GM23248 (cell line): Measurements from ENCODE around the gene CA14.

Source experiments
- EZH2 ChIP-seq: fragments of 200-600 bp; sonication (generic); IDR thresholded peaks from 2 replicates; pipeline ENCODE4 v1.6.1; 2018; ENCODE audit warnings: antibody characterized with exemption, mild to moderate bottlenecking; ENCODE audit not compliant: insufficient read depth, poor library complexity, severe bottlenecking
- EZH2phosphoT487 ChIP-seq: fragments of 200-600 bp; sonication (generic); IDR thresholded peaks from 2 replicates; pipeline ENCODE4 v1.6.1; 2018; ENCODE audit warnings: antibody characterized with exemption, moderate library complexity, mild to moderate bottlenecking, low read depth; ENCODE audit not compliant: insufficient read depth

- TF ChIP-seq EZH2 (no peak), EZH2phosphoT487 (no peak)
These were observed 36.0 kb upstream of the CA14 start for GRCh38 chr1:150221552-150221951.
